Colon (tissue), 2 donors: ENCODE results near the gene THY1.

ENCODE experiments used
- FAIRE-seq: peaks from 2 replicates; lab custom pipeline; 2012; peaks lifted over from hg19 to GRCh38; lab: Jason Lieb, UNC
- donor health status: control.
- donor health status: control.

THY1 gene

DNA sequence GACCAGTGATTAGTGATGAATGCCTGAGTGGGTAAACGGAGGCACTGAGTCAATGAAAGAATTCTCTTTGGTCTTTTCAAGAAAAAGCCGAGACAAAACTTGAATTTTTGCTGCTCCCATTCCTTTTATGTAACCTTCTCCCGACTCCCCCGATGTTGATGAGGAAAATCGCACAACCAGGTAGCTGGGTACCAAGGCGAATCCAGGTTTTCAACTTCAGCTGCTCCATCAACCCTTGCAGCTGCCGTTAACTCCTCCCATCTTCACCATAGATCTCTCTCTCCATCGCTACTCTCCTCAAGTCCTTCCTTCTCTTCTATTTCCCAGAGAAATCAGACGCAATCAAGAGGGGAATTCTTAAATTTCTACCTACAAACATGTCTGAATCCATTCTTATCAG, 40.9 kb downstream of the THY1 start:
- no peak for FAIRE-seq

DNA sequence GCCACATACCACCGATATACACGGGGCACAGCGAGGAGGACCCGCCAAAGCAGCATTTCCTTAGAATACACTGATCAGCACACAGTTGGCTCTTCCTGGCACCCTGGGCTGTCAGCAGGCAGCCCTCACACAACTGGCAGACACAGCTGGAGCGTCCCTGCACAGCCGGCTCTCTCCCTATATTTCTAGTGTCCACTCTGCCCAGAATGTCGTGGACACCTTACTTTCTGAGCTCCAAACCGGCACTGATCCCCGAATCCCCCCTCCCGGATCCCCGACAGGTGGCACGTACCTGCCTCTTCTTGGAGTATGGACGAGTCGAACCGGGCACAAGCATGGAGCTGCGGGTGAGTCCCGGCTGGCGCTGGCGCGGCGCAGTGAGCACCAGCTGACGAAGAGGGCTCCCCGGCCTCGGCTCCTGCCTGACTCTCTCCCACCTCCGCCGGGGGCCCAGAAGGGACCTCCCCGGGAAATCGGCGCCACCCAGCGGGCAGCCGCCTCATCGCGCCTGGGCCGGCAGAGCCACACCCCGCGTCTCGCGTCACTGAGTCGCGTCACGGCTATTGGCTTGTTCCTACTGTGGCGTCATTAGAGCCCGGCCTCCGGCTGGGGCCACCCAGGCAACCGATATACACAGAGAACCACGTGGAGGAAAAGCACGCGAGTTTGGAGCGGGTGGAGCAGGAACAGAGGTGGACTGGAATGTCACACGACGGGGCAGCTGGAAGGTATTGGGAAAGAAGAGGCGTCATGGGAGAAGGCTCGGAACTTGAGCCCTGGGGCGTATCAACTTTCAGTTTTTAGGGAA, 41.6 kb downstream of the THY1 start, which contains the start of gene USP2:
Gene USP2, minus strand, starts transcription at position 510 of the 808 bp plus-strand sequence. CDS start 8,210 bp downstream, outside the sequence.
- no peak for FAIRE-seq

DNA sequence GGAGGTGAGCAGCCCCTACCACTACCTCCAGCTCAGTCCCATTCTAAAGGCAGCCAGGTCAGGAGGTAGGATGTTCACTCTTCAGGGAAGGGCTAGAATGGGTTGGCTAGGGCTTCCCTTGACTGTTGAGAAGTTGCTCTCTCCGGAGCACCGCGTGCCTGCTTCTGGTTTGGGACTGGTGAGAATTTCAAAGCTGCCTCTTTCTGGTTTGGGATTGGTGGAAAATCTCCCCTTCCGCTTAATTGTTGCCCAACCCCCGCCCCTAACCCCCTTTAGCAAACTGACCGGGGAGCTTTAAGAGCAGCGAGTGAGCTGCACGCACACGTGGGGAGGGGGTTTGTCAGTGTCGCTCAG, 42.2 kb downstream of the THY1 start:
- no peak for FAIRE-seq

DNA sequence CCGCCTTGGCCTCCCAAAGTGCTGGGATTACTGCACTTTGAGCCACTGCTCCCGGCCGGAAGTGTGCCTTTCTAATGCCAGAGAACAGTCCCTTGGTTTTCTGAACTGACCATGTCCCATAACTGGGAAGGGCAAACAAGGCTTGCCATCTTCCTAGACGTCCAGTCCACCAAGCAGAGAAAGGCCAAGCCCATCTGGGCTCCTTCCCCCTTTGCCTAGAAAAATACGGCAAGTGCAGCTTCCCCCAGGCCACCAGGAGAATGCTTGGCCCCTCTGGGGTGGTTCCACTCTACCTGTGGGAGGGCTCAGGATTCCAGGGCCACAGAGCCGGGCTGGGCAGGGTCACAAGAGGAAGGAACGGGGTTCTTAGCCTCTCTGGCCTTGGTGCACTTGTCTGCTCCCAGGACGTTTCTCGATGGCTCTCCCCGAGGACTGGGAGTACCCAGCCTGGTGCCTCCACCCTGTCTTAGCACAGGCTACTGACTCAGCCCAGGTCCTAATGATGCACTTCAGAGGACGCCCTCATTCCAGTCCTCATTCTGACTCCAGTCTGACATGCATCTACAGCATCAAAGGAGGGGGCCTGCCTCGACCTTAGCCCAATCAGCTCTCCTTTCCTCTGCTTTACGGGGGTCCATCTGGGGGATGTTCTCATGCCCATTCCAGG, 42.7 kb downstream of the THY1 start:
- no peak for FAIRE-seq

GRCh38 chr11:119378851-119379465, 44.0 kb downstream of the THY1 start:
- FAIRE-seq: no peak

DNA sequence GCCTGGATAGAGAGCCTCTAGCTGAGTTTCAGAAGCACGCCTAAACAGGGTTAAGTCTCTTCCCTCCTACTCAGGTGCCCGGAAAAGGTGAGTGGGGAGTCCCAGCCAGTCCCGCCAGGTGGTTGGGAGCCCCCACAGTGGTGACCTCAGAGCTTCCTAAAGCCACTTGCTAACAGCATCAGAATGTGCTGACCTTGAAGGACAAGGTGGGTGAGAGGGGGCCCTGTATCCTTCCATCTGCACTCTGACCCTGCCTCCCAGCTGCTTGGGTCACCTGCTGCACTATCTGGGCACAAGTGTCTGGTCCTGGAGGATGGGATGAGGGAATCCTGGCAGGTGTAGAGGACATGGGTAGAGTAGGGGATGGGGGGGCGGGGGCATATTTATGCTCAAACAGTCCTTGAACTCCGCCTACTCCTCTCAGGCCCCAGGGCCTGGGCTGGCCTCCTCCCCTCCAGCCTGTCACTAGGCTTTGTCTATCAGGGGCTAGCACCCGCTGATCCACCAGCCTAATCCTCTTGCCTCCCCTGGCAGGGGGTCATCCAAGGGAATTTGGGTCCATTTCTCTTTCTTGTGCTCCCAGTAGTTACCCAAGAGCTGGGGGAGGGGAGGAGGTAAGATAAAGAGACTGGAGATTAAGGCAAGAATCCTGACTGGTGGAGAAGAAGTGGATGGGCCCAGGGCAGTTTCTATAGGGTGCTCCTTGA, 44.9 kb downstream of the THY1 start:
- no peak for FAIRE-seq

- FAIRE-seq: no peak
Observed at GRCh38 chr11:119377112-119377901, 45.7 kb downstream of the THY1 start.

DNA sequence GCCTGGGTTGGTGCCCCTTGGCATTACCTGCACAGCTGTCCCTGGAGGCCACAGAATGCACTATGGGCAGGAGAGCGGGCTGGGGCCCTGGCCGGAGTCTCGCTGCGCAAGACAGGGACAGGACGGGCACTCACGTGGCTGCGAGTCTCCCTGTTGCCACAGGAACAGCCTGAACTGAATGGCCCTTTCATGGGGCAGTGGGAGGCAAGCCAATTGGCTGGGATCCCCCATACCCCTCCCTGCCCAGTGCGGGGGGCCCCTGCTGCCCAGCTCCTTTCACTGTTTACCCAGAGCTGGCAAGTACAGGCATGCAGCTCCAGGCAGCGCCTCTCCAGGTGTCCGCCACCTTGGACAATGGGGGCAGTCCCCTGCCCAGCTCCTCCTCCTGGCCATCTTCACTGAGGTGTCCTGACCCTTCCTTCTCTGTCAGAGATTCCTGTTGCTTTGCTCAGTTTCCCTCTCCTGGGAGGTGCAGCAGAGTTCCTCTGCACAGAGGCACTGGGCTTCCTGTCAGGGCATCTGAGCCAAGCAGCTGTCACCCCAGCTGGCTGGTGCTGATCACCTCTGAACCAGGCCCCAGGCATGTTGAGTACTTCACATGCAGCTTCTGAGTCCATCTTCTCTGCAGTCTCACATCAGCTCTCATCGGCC, 46.6 kb downstream of the THY1 start:
- FAIRE-seq: no peak

DNA sequence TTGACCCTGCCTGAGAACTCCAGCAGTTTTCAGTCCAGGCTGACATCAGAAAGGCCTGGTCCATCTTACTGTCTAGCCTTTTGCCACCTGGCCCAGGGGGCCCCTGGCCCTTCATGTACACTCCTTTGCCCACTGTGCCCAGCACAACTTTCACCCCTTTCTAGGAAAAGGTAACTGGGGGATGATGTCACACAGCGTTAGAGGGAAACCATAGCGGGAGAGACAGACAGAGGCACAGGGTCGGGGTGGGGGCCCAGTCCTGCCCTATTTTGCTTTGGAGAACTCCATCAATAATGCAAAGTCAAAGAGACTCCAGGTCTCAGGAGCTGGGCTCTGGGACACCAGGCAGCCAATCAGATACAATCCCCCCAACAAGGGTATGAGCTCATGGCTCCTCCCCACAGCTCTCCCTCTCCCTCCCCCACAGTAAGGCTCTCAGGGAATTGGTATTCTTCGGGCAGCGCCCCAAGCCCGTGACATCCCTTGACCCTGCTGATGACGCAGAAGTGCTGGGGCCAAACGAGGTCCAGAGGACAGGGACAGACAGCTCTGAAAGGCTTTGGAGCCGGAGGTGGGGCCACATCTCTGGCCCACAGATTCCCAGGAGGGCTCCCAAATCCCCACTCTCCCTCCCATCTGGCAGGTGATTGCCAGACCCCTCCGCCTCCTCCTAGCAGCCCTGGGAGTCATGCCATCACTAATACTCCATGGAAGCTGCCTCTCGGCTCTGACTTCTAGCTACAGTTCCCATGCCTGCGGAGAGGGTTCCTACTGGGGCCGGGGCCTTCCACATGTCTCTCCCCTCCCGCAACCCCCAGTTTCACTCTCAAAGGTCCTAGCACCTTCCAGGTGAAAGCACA, 47.4 kb downstream of the THY1 start:
- FAIRE-seq: no peak

- FAIRE-seq: no peak
Observed at GRCh38 chr11:119374632-119375336, 48.2 kb downstream of the THY1 start.

- no peak for FAIRE-seq
Observed at GRCh38 chr11:119373921-119374631, 48.9 kb downstream of the THY1 start.

- no peak for FAIRE-seq
Observed at GRCh38 chr11:119373059-119373920, 49.7 kb downstream of the THY1 start.

GRCh38 chr11:119372260-119373058, 50.5 kb downstream of the THY1 start:
- FAIRE-seq: no peak

- FAIRE-seq: no peak
Observed at GRCh38 chr11:119371778-119372182, 51.2 kb downstream of the THY1 start.

DNA sequence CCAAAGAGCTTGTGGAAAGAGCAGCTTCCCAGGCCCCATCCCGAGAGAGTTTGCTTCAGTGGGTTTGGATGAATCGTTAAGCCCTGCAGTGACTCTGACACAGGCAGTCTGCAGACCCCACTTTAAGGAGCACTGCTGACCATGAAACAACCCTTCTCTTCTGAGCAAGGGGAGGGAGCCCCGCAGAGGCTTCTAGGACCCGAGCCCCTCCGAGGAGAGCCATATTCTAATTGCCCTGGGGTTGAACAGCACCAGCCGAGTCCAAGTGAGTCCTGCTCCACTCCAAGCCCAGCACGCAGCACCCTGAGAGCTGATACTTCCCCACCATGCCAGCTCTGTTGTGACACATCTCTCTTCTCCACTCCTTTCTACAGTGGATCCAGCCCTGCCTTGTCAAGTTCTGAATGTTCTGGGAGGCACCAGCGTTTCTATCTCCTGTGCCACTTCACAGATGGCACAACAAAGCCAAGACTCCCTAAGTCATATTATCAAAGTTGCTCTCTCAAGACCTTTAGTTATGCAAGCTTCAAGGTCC, 51.8 kb downstream of the THY1 start:
- FAIRE-seq: no peak

DNA sequence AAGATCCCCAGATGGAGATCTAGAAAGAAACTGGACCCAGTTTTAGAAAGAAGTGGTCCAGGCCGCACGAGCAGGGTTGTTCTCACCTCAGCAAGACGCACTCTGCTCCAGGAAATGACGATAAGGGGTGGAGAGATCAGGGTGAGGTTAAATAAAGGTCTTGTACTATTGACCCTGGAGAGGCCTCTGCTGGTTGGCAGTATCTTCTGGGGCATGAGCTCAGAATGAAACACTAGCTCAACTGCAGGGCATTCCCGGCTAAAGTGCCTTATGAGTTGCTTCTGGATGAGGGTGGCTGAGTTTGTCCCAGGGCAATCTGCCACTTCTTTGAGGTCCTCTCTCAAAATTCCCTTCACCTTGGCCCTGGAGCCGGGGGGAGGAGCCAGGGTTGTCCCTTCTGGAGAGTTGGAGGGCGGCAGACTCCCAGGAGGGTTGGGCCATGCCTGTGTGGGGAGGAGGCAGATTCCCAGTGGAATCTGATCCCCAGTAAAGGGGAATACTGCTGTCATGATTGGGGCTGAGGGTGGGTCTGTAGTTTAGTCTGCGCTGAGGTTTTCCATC, 52.4 kb downstream of the THY1 start:
- FAIRE-seq: no peak
